Esophagus muscularis mucosa (tissue), 3 donors: Measurements from ENCODE around the gene NEDD1.

Experiments
- CTCF ChIP-seq, 3 experiments: fragments of 200-600 bp in 2 of 3; fragments of 450-650 bp in 1 of 3; sonication (generic) in 2 of 3; IDR thresholded peaks; one replicate each; pipeline ENCODE4 v1.5.1; 2017 to 2019; ENCODE audit warnings: antibody characterized with exemption in 3 of 3, mild to moderate bottlenecking in 2 of 3, moderate library complexity in 1 of 3
- EP300 ChIP-seq: sonication (generic); formaldehyde crosslinking; IDR thresholded peaks from one replicate; pipeline ENCODE4 v1.6.1; 2017; ENCODE audit warnings: antibody characterized with exemption

GRCh38 chr12:96876966-96877365 lies 30.1 kb upstream of the NEDD1 start:
- no peak for TF ChIP-seq CTCF (IDR thresholded peaks at IDR 0.05)
- TF ChIP-seq EP300, result no peak
